H1 (cell line): ENCODE results near the gene DRD2. TPM values are rescaled to one million over a fixed set of nuclear protein-coding genes. Genes with fewer than 3 reads are reported as not detected.

Experiments
- CTCF ChIA-PET: fragments of 300-600 bp; sonication (Branson Sonifier 250); formaldehyde crosslinking; loops from one replicate; lab custom pipeline; 2021; ENCODE audit not compliant: partially characterized antibody; lab: Charles Lee
- POLR2A ChIA-PET: fragments of 300-600 bp; sonication (Branson Sonifier 250); formaldehyde crosslinking; loops from one replicate; lab custom pipeline; 2021; ENCODE audit warnings: inconsistent platforms; ENCODE audit not compliant: partially characterized antibody; lab: Charles Lee
- DNase-seq, 2 experiments: peaks; one replicate each; pipeline versions ENCODE4 v3.0.0 to v3.0.0-alpha.2; 2010 to 2022; ENCODE audit warnings: low spot score in 2 of 2, low read depth in 1 of 2, mixed read lengths in 1 of 2
- FAIRE-seq: peaks from 2 replicates; lab custom pipeline; 2011; peaks lifted over from hg19 to GRCh38; lab: Jason Lieb, UNC
- H2AFZ ChIP-seq: 2 replicates; pipeline ENCODE4 v1.8.1; 2012; ENCODE audit warnings: low read length, inconsistent platforms
- H2AK5ac ChIP-seq: 2 replicates; pipeline ENCODE4 v1.6.1; 2013; ENCODE audit warnings: low read depth, low read length
- H2BK120ac ChIP-seq: replicated peaks from 2 replicates; pipeline ENCODE3; 2013; ENCODE audit warnings: low read depth, low read length, inconsistent platforms
- H2BK12ac ChIP-seq: 2 replicates; pipeline ENCODE4 v1.6.1; 2013; ENCODE audit warnings: low read depth, low read length
- H2BK15ac ChIP-seq: 2 replicates; pipeline ENCODE4 v1.6.1; 2013; ENCODE audit warnings: low read length
- H2BK20ac ChIP-seq: 2 replicates; pipeline ENCODE4 v1.6.1; 2013; ENCODE audit warnings: low read length
- H2BK5ac ChIP-seq: 2 replicates; pipeline ENCODE4 v1.6.1; 2013; ENCODE audit warnings: low read depth, low read length
- H3K14ac ChIP-seq: 2 replicates; pipeline ENCODE4 v1.6.1; 2013; ENCODE audit warnings: inconsistent platforms; ENCODE audit not compliant: insufficient read length
- H3K18ac ChIP-seq: 2 replicates; pipeline ENCODE4 v1.6.1; 2013; ENCODE audit warnings: low read length; ENCODE audit errors: extremely low read depth
- H3K23ac ChIP-seq: 2 replicates; pipeline ENCODE4 v1.6.1; 2013; ENCODE audit warnings: inconsistent platforms; ENCODE audit not compliant: insufficient read length
- H3K23me2 ChIP-seq: 2 replicates; pipeline ENCODE4 v1.6.1; 2013; ENCODE audit warnings: low read depth, low read length
- H3K27ac ChIP-seq: 2 replicates; pipeline ENCODE4 v1.6.1; 2011; ENCODE audit warnings: low read depth, low read length, inconsistent platforms
- H3K27me3 ChIP-seq, 4 experiments: replicated peaks in 1 of 4; 1 replicate in 1 of 4; 2 replicates in 3 of 4; pipeline versions ENCODE4 v1.6.1 to v1.8.1; 2011 to 2013; ENCODE audit warnings: low read length in 3 of 4, mild to moderate bottlenecking in 3 of 4, inconsistent platforms in 2 of 4, mixed read lengths in 2 of 4, moderate library complexity in 1 of 4; ENCODE audit not compliant: control insufficient read depth in 3 of 4, insufficient read depth in 3 of 4; ENCODE audit errors: extremely low read depth in 1 of 4
- H3K36me3 ChIP-seq, 4 experiments: 2 replicates each; pipeline versions ENCODE4 v1.6.1 to v1.8.1; 2011 to 2013; ENCODE audit warnings: mild to moderate bottlenecking in 4 of 4, low read length in 3 of 4, moderate library complexity in 2 of 4, control low read depth in 1 of 4, inconsistent platforms in 1 of 4; ENCODE audit not compliant: insufficient read depth in 4 of 4, control insufficient read depth in 2 of 4
- H3K4ac ChIP-seq: replicated peaks from 2 replicates; pipeline ENCODE3; 2013; ENCODE audit warnings: low read length, low read depth, mixed read lengths, inconsistent platforms; ENCODE audit not compliant: insufficient read length
- H3K4me1 ChIP-seq, 4 experiments: replicated peaks in 1 of 4; 1 replicate in 1 of 4; 2 replicates in 3 of 4; pipeline versions ENCODE4 v1.6.1 to v1.8.1; 2011 to 2013; ENCODE audit warnings: low read length in 3 of 4, inconsistent platforms in 2 of 4, mixed read lengths in 1 of 4; ENCODE audit not compliant: insufficient read depth in 4 of 4, control insufficient read depth in 3 of 4
- H3K4me2 ChIP-seq, 2 experiments: 2 replicates each; pipeline versions ENCODE4 v1.6.1 to v1.8.1; 2011 to 2013; ENCODE audit warnings: low read depth in 2 of 2, low read length in 2 of 2, control low read depth in 1 of 2, inconsistent platforms in 1 of 2, mild to moderate bottlenecking in 1 of 2; ENCODE audit not compliant: insufficient read depth in 1 of 2
- H3K4me3 ChIP-seq, 4 experiments: fragments of 200-600, 300-600 bp in 1 of 4; sonication (generic), shearing (Covaris generic), sonication (Bioruptor Twin) in 1 of 4; 2 replicates each; pipeline versions ENCODE4 v1.5.1 to v1.8.1; 2011 to 2016; ENCODE audit warnings: low read length in 4 of 4, low read depth in 3 of 4, control low read depth in 2 of 4, inconsistent platforms in 2 of 4, mild to moderate bottlenecking in 2 of 4, mixed read lengths in 1 of 4, moderate library complexity in 1 of 4; ENCODE audit not compliant: insufficient read depth in 2 of 4; ENCODE audit errors: extremely low read depth in 1 of 4
- H3K56ac ChIP-seq: replicated peaks from 2 replicates; pipeline ENCODE3; 2013; ENCODE audit warnings: low read depth, mild to moderate bottlenecking, mixed read lengths, low read length, inconsistent platforms; ENCODE audit not compliant: insufficient read length
- H3K79me1 ChIP-seq: 2 replicates; pipeline ENCODE4 v1.6.1; 2013; ENCODE audit warnings: low read depth, low read length, control low read depth
- H3K79me2 ChIP-seq, 2 experiments: 2 replicates each; pipeline versions ENCODE4 v1.6.1 to v1.8.1; 2012 to 2013; ENCODE audit warnings: low read length in 2 of 2, mild to moderate bottlenecking in 2 of 2, inconsistent platforms in 1 of 2; ENCODE audit not compliant: insufficient read depth in 2 of 2, control insufficient read depth in 1 of 2
- H3K9ac ChIP-seq, 4 experiments: replicated peaks in 1 of 4; 1 replicate in 1 of 4; 2 replicates in 3 of 4; pipeline versions ENCODE4 v1.6.1 to v1.8.1; 2011 to 2013; ENCODE audit warnings: low read depth in 3 of 4, low read length in 3 of 4, control low read depth in 2 of 4, mild to moderate bottlenecking in 2 of 4, moderate library complexity in 2 of 4, inconsistent platforms in 1 of 4; ENCODE audit errors: extremely low read depth in 1 of 4
- H3K9me3 ChIP-seq, 2 experiments: 2 replicates each; pipeline versions ENCODE4 v1.6.1 to v1.8.1; 2012 to 2013; ENCODE audit warnings: mild to moderate bottlenecking in 2 of 2, moderate library complexity in 2 of 2, control low read depth in 1 of 2, inconsistent platforms in 1 of 2, low read depth in 1 of 2, low read length in 1 of 2, mixed read lengths in 1 of 2; ENCODE audit not compliant: insufficient read depth in 2 of 2
- H4K20me1 ChIP-seq, 2 experiments: replicated peaks in 1 of 2; 2 replicates each; pipeline versions ENCODE3 to v1.8.1; 2011 to 2013; ENCODE audit warnings: inconsistent platforms in 2 of 2, low read length in 2 of 2, mild to moderate bottlenecking in 1 of 2; ENCODE audit not compliant: insufficient read depth in 2 of 2, control insufficient read depth in 1 of 2
- H4K5ac ChIP-seq: 2 replicates; pipeline ENCODE4 v1.6.1; 2013; ENCODE audit warnings: low read length, low read depth, mixed read lengths, inconsistent platforms; ENCODE audit not compliant: insufficient read length
- H4K8ac ChIP-seq: 2 replicates; pipeline ENCODE4 v1.8.0; 2013; ENCODE audit warnings: mild to moderate bottlenecking, moderate library complexity, low read length, inconsistent platforms; ENCODE audit not compliant: insufficient read depth; ENCODE audit errors: extremely low read depth
- H4K91ac ChIP-seq: replicated peaks from 2 replicates; pipeline ENCODE3; 2013; ENCODE audit warnings: low read length, mixed read lengths, inconsistent platforms; ENCODE audit not compliant: insufficient read length
- CREB1 ChIP-seq: IDR thresholded peaks from 2 replicates; pipeline ENCODE4 v1.6.1; 2012; ENCODE audit warnings: inconsistent platforms
- EZH2 ChIP-seq: fragments of 200-600 bp; sonication (generic); IDR thresholded peaks from 2 replicates; pipeline ENCODE4 v1.7.1; 2012; ENCODE audit warnings: low read depth, mild to moderate bottlenecking, moderate library complexity, low read length, inconsistent platforms; ENCODE audit not compliant: severe bottlenecking
- MAFK ChIP-seq: IDR thresholded peaks from 2 replicates; pipeline ENCODE4 v1.6.1; 2012; ENCODE audit warnings: low read depth, mild to moderate bottlenecking, improper control_type of control experiment, low read length
- WGBS, 2 experiments: shearing (Covaris generic) in 1 of 2; methylation state at CpG; one replicate each; pipeline versions ENCODE4 v1.1.6 to v1.1.7; 2013 to 2015; ENCODE audit warnings: low lambda C conversion rate in 2 of 2, mixed read lengths in 2 of 2, inconsistent platforms in 1 of 2, low coverage in 1 of 2, missing lambda C conversion rate in 1 of 2; ENCODE audit not compliant: insufficient replicate concordance in 2 of 2, insufficient coverage in 1 of 2, insufficient read length in 1 of 2; ENCODE audit errors: extremely low coverage in 1 of 2, missing lambda C conversion rate in 1 of 2; 5-methylcytosine and 5-hydroxymethylcytosine counted together
- polyA plus RNA-seq, 7 experiments: library from polyadenylated mRNA; depleted of rRNA in 3 of 7; stranded (reverse) in 5 of 7; unstranded in 2 of 7; fragments of >200 nt in 5 of 7; fragments of 200-250 nt in 2 of 7; gene quantifications; 1 replicate in 5 of 7; 2 replicates in 1 of 7; 4 replicates in 1 of 7; pipeline versions ENCODE4 v1.2.1 to v1.2.3, GENCODE V29; 2011 to 2013; ENCODE audit warnings: missing spikeins in 2 of 7, mixed read lengths in 2 of 7
- total RNA-seq: library from RNA; stranded (reverse); fragmentation: NEBNext Ultra II Directional; extraction: Animal tissue kit (Norgen Biotek cat#: 25700); gene quantifications from 2 replicates; pipeline ENCODE4 v1.2.1, GENCODE V29; 2021

DRD2 gene
- total and polyA plus RNA-seq, 2 of the 8 experiments (the other 6 are each of a cell fraction or from before 2014, with no cell fraction given) = 0.26 to 0.41 TPM

- H2AK5ac ChIP-seq = no peak overlapping the region
- H3K4ac ChIP-seq = no peak overlapping the region
- DNase-seq (no peak), FAIRE-seq (no peak)
- H3K23ac ChIP-seq = no peak overlapping the region
- H2BK20ac ChIP-seq = no peak overlapping the region
- H3K4me2 ChIP-seq = no peak overlapping the region
- H3K9me3 ChIP-seq = no peaks in the 10 kb centered on the region
- H3K79me1 ChIP-seq = no peaks in the 10 kb centered on the region
- H3K14ac ChIP-seq = no peak overlapping the region
- no peak overlapping the region for H3K4me3 ChIP-seq
- TF ChIP-seq MAFK (no peak), CREB1 (no peak), EZH2 (no peak)
- no peak overlapping the region for H3K9ac ChIP-seq
- no peaks in the 10 kb centered on the region for H3K79me2 ChIP-seq
- H3K27me3 ChIP-seq = no peaks in the 10 kb centered on the region
- H4K5ac ChIP-seq = no peak overlapping the region
- H4K91ac ChIP-seq = no peak overlapping the region
- H2BK120ac ChIP-seq = no peak overlapping the region
- H2BK5ac ChIP-seq = no peak overlapping the region
- H2BK15ac ChIP-seq = no peak overlapping the region
- H3K56ac ChIP-seq = no peak overlapping the region
- no peaks in the 10 kb centered on the region for H3K4me1 ChIP-seq
- no peak overlapping the region for H3K18ac ChIP-seq
- no peaks in the 10 kb centered on the region; the same call in 1 of the 2 replicates for H3K23me2 ChIP-seq
- peak overlapping the region; percentile 17; the same call in 1 of the 2 replicates for H4K8ac ChIP-seq
- no peak overlapping the region for H2AFZ ChIP-seq
- POLR2A ChIA-PET = no interaction called here
- H4K20me1 ChIP-seq = no peaks in the 10 kb centered on the region
- CTCF ChIA-PET = no interaction called here
- H2BK12ac ChIP-seq = no peak overlapping the region
- no peak overlapping the region for H3K27ac ChIP-seq
- H3K36me3 ChIP-seq = no peaks in the 10 kb centered on the region
- 96% methylated on average over 4 of the region's 4 CpGs; no CpG with 5 or more reads in 1 of the 2 experiments for WGBS, 2 experiments
These were observed 12.4 kb upstream of the DRD2 start for GRCh38 chr11:113487622-113488021.
